Psoas muscle (tissue), 8 donors: ENCODE measurements around the gene CPOX. TPM values are rescaled to one million over a fixed set of nuclear protein-coding genes. Genes with fewer than 3 reads are reported as not detected.
"Not testable (repeated sequence)": the region's sequence is repeated elsewhere in the genome, so short reads cannot be mapped to it uniquely, and the experiment has no call there.

Experiments used
- ATAC-seq, 4 donors: fragments of 200-7000 bp; cut with Tn5 transposase; one replicate each; pipeline ENCODE4 v1.9.1; 2020; ENCODE audit warnings: moderate library complexity in 3 of 4, mild to moderate bottlenecking in 2 of 4
- DNase-seq, 2 donors: peaks; one replicate each; pipeline ENCODE4 v3.0.0-alpha.2; 2020
- H3K27ac ChIP-seq: fragments of 200-600 bp; one replicate; pipeline ENCODE4 v1.8.0; 2022
- H3K27me3 ChIP-seq, 3 donors: fragments of 200-600 bp in 1 of 3; one replicate each; pipeline versions ENCODE4 v1.6.1 to v1.8.0; 2013 to 2022; ENCODE audit warnings: low read length in 2 of 3, mild to moderate bottlenecking in 2 of 3, moderate library complexity in 1 of 3; ENCODE audit not compliant: insufficient read depth in 3 of 3
- H3K36me3 ChIP-seq, 2 donors: fragments of 200-600 bp in 1 of 2; one replicate each; pipeline versions ENCODE4 v1.6.1 to v1.8.0; 2013 to 2022; ENCODE audit warnings: low read depth in 1 of 2, mild to moderate bottlenecking in 1 of 2, moderate library complexity in 1 of 2; ENCODE audit not compliant: insufficient read depth in 1 of 2
- H3K4me1 ChIP-seq: fragments of 200-600 bp; one replicate; pipeline ENCODE4 v1.8.0; 2022
- H3K4me3 ChIP-seq: fragments of 200-600 bp; one replicate; pipeline ENCODE4 v1.8.0; 2022; ENCODE audit warnings: mild to moderate bottlenecking
- H3K9me3 ChIP-seq: fragments of 200-600 bp; one replicate; pipeline ENCODE4 v1.8.0; 2022
- CTCF ChIP-seq: fragments of 200-600 bp; IDR thresholded peaks from one replicate; pipeline ENCODE4 v1.8.0; 2022; ENCODE audit warnings: antibody characterized with exemption
- WGBS, 3 donors: extraction: QIAGEN DNeasy Blood & Tissue Kit; methylation state at CpG; one replicate each; pipeline versions ENCODE4 v1.1.6 to v1.1.7; 2013; 5-methylcytosine and 5-hydroxymethylcytosine counted together
- intact Hi-C, 2 donors: fragments of 100-400 bp; cut with DNase I; formaldehyde crosslinking; loops; one replicate each; pipeline versions ENCODE4 v1.11.0 to v1.14.2; 2022
- long read RNA-seq, 2 donors: library from polyadenylated mRNA; unstranded; transcript quantifications; one replicate each; pipeline ENCODE4 v2.0.0, GENCODE V29; 2021
- polyA plus RNA-seq, 3 donors: library from polyadenylated mRNA; stranded (reverse); fragments of 200-250 nt; gene quantifications; one replicate each; pipeline ENCODE4 v1.2.3, GENCODE V29; 2013
- total RNA-seq, 4 donors: library from RNA; stranded (reverse); fragmentation: NEBNext Ultra II Directional in 2 of 4; extraction: Animal tissue kit (Norgen Biotek cat#: 25700) in 2 of 4; gene quantifications; one replicate each; pipeline versions ENCODE4 v1.2.1 to v1.2.4, GENCODE V29; 2021 to 2023
- donor health status: healthy with polysubstance abuse.
- donor health status: DM: no; HTN: no; CAD: no; lungs with moderate emphysema.
- donor health status: Bipolar disorder and iron deficiency.
- donor health status: healthy.
- donor health status: DM: yes; HTN: yes; CAD: no.
- donor health status: DM: no; HTN: no; CAD: no.
- donor health status: DM: no; HTN: no; CAD: no.
- donor health status: DM: yes; HTN: yes; CAD: no.

CPOX gene
- total RNA-seq (1 to 10 TPM; 6.1 to 9.4 (median 7.0) TPM), polyA plus RNA-seq (10 to 100 TPM in 1 of 3 donors, 1 to 10 TPM in 2; 5.8 to 16.4 (median 7.4) TPM)
- long read RNA-seq, donor 1, transcript CPOX-201 (7 exons, 2,821 nt): major isoform, 14 of 17 reads
- long read RNA-seq, donor 1, partial matches to known transcripts: 3 of 17 reads
- long read RNA-seq, donor 1, other reads (novel, unspliced or antisense): 0 of 17 reads
- long read RNA-seq, donor 2, transcript CPOX-201 (7 exons, 2,821 nt): major isoform, 24 of 29 reads
- long read RNA-seq, donor 2, partial matches to known transcripts: 2 of 29 reads
- long read RNA-seq, donor 2, other reads (novel, unspliced or antisense): 3 of 29 reads

- Histone ChIP-seq H3K9me3 (no peaks in the 10 kb centered on the region), H3K36me3 (peaks cover 3 to 31% of the 10 kb centered on the region in 2 donors), H3K27me3 (no peaks in the 10 kb centered on the region), H3K4me1 (peaks cover 7% of the 10 kb centered on the region), H3K27ac (peak within 1 kb of the TSS; percentile 66), H3K4me3 (peak within 1 kb of the TSS; percentile 91)
- peak; percentile 89 to 92 for DNase-seq
- 0 to 1% (median 0%) methylated on average over 74 to 84 of the region's 84 CpGs for WGBS, 3 donors
- TF ChIP-seq CTCF: no peak
- ATAC-seq: peak; percentile 92 to 99 (median 98)
- intact Hi-C loops: loop anchor here in 1 of 2 donors (5.0 to 10.0 kb wide), 2 partner anchors 66 to 302 kb away; no protein-coding TSS in a partner anchor
These were observed at the start of gene CPOX for GRCh38 chr3:98593046-98593936. CPOX (minus strand) TSS chr3:98593611; CDS start chr3:98593504, 107 bp downstream.

- H3K27me3 ChIP-seq, H3K9me3 ChIP-seq, H3K27ac ChIP-seq, intact Hi-C loops, H3K36me3 ChIP-seq, H3K4me1 ChIP-seq, ATAC-seq, H3K4me3 ChIP-seq, DNase-seq: not testable (repeated sequence)
- 87 to 90% (median 87%) methylated on average over 9 of the region's 9 CpGs for WGBS, 3 donors
These were observed 49.4 kb upstream of the CPOX start for GRCh38 chr3:98642769-98643168.

- H3K4me1 ChIP-seq, intact Hi-C loops, H3K27me3 ChIP-seq, H3K9me3 ChIP-seq, H3K36me3 ChIP-seq, H3K4me3 ChIP-seq, DNase-seq, ATAC-seq, H3K27ac ChIP-seq: not testable (repeated sequence)
- 60 to 72% (median 64%) methylated on average over 2 of the region's 2 CpGs for WGBS, 3 donors
These were observed 48.3 kb upstream of the CPOX start for GRCh38 chr3:98641756-98642155.

GRCh38 chr3:98638515-98638914, 45.1 kb upstream of the CPOX start:
- H3K4me3 ChIP-seq, H3K4me1 ChIP-seq, ATAC-seq, intact Hi-C loops, H3K9me3 ChIP-seq, DNase-seq, H3K27ac ChIP-seq, H3K36me3 ChIP-seq, H3K27me3 ChIP-seq: not testable (repeated sequence)
- WGBS, 3 donors: 92 to 97% (median 95%) methylated on average over 2 of the region's 2 CpGs

GRCh38 chr3:98630416-98630815, 37.0 kb upstream of the CPOX start:
- Histone ChIP-seq H3K4me1 (no peaks in the 10 kb centered on the region), H3K4me3 (no peak overlapping the region), H3K27ac (no peak overlapping the region), H3K27me3 (no peaks in the 10 kb centered on the region), H3K36me3 (no peaks in the 10 kb centered on the region), H3K9me3 (no peaks in the 10 kb centered on the region)
- intact Hi-C loops: no loop called here
- 90 to 94% (median 92%) methylated on average over 3 of the region's 3 CpGs for WGBS, 3 donors
- no peak for TF ChIP-seq CTCF
- no peak for DNase-seq
- ATAC-seq: no peak

GRCh38 chr3:98628317-98628716, 34.9 kb upstream of the CPOX start:
- H3K36me3 ChIP-seq: no peaks in the 10 kb centered on the region
- no peak for TF ChIP-seq CTCF

More at GRCh38 chr3:98628317-98628716, 34.9 kb upstream of the CPOX start:
- H3K27ac ChIP-seq: no peak overlapping the region
- intact Hi-C loops: no loop called here
- H3K9me3 ChIP-seq: no peaks in the 10 kb centered on the region
- DNase-seq (no peak), ATAC-seq (no peak)
- H3K4me1 ChIP-seq: no peaks in the 10 kb centered on the region
- no peak overlapping the region for H3K4me3 ChIP-seq
- peaks cover 0 to 3% (median 0%) of the 10 kb centered on the region in 3 donors for H3K27me3 ChIP-seq
